CD4-positive, alpha-beta T cell (primary cell): ENCODE results near the gene KCNMB4. TPM values are rescaled to one million over a fixed set of nuclear protein-coding genes. Genes with fewer than 3 reads are reported as not detected.
"Not testable (repeated sequence)": the region's sequence is repeated elsewhere in the genome, so short reads cannot be mapped to it uniquely, and the experiment has no call there.

Experiments
- ATAC-seq: fragments of 200-7000 bp; cut with Tn5 transposase; one replicate; pipeline ENCODE4 v1.10.0; 2022; ENCODE audit warnings: mild to moderate bottlenecking; ENCODE audit not compliant: poor library complexity
- CTCF ChIA-PET: fragments of 350-600 bp; sonication (Branson Sonifier 250); formaldehyde crosslinking; loops from one replicate; lab custom pipeline; 2021; ENCODE audit warnings: antibody characterized with exemption, inconsistent platforms; lab: Charles Lee
- POLR2A ChIA-PET: fragments of 350-600 bp; sonication (Branson Sonifier 250); formaldehyde crosslinking; loops from one replicate; lab custom pipeline; 2021; ENCODE audit warnings: antibody characterized with exemption, inconsistent platforms; lab: Charles Lee
- DNase-seq, 14 experiments: peaks; one replicate each; pipeline ENCODE4 v3.0.0-alpha.2; 2013 to 2020; ENCODE audit warnings: mixed read lengths in 2 of 14
- H3K27ac ChIP-seq, 2 donors: one replicate each; pipeline versions ENCODE4 v1.5.1 to v1.7.0; 2013; ENCODE audit warnings: low read length in 2 of 2, low read depth in 1 of 2, mild to moderate bottlenecking in 1 of 2
- H3K27me3 ChIP-seq, 2 experiments: 1 replicate in 1 of 2; 2 replicates in 1 of 2; pipeline versions ENCODE4 v1.6.1 to v1.7.0; 2013; ENCODE audit warnings: low read length in 2 of 2, control low read depth in 1 of 2, mild to moderate bottlenecking in 1 of 2, moderate library complexity in 1 of 2; ENCODE audit not compliant: insufficient read depth in 2 of 2, control insufficient read depth in 1 of 2
- H3K36me3 ChIP-seq: one replicate; pipeline ENCODE4 v1.6.1; 2013; ENCODE audit warnings: low read length, control low read depth; ENCODE audit not compliant: insufficient read depth
- H3K4me1 ChIP-seq: one replicate; pipeline ENCODE4 v1.6.1; 2013; ENCODE audit warnings: low read length, control low read depth; ENCODE audit not compliant: insufficient read depth
- H3K4me3 ChIP-seq: one replicate; pipeline ENCODE4 v1.5.1; 2013; ENCODE audit warnings: mild to moderate bottlenecking, low read length, moderate library complexity
- H3K9me3 ChIP-seq, 2 experiments: 1 replicate in 1 of 2; 2 replicates in 1 of 2; pipeline versions ENCODE4 v1.6.1 to v1.7.0; 2013; ENCODE audit warnings: low read length in 2 of 2, mild to moderate bottlenecking in 2 of 2, control low read depth in 1 of 2, moderate library complexity in 1 of 2; ENCODE audit not compliant: control insufficient read depth in 1 of 2, insufficient read depth in 1 of 2
- H3K27ac Mint-ChIP-seq: one replicate; pipeline ENCODE4 v1.8.0; 2020; ENCODE audit warnings: mixed read lengths
- H3K27me3 Mint-ChIP-seq: one replicate; pipeline ENCODE4 v1.8.0; 2021; ENCODE audit warnings: mixed read lengths
- H3K36me3 Mint-ChIP-seq: one replicate; pipeline ENCODE4 v1.8.0; 2021; ENCODE audit warnings: low read depth, mixed read lengths
- H3K4me1 Mint-ChIP-seq: one replicate; pipeline ENCODE4 v1.8.0; 2021; ENCODE audit warnings: low read depth, mixed read lengths
- H3K4me3 Mint-ChIP-seq: one replicate; pipeline ENCODE4 v1.8.0; 2020; ENCODE audit warnings: mild to moderate bottlenecking, mixed read lengths
- H3K9me3 Mint-ChIP-seq: one replicate; pipeline ENCODE4 v1.8.0; 2020; ENCODE audit warnings: mixed read lengths
- intact Hi-C, 2 experiments: fragments of 100-400 bp; cut with DNase I in 1 of 2; cut with micrococcal nuclease in 1 of 2; formaldehyde crosslinking; loops; one replicate each; pipeline versions ENCODE4 v1.15.1 to v1.9.0; 2023 to 2025; cut with DNase I, micrococcal nuclease
- total RNA-seq, 174 experiments: library from RNA in 2 of 174; stranded (reverse) in 2 of 174; gene quantifications; one replicate each; pipeline ENCODE4 v1.2.3 and lab custom pipeline; 2021 to 2026
- TF ChIP-seq, protein P1 (sequence below): fragments of 200-600 bp; IDR thresholded peaks from one replicate; pipeline ENCODE4 v1.8.0; 2022; ENCODE audit warnings: antibody characterized with exemption, mild to moderate bottlenecking

The KCNMB4 gene
- total RNA-seq, 2 experiments from 2014 or later: 0.53 to 0.71 TPM

- Mint-ChIP-seq H3K9me3 (no peaks in the 10 kb centered on the region), H3K4me3 (no peak overlapping the region), H3K27me3 (no peaks in the 10 kb centered on the region), H3K36me3 (no peaks in the 10 kb centered on the region), H3K4me1 (no peaks in the 10 kb centered on the region), H3K27ac (no peak overlapping the region)
- no peak for DNase-seq
- CTCF ChIA-PET: interaction anchor here (0.7 to 1.1 kb wide), 3 partner anchors 13 to 1571 kb away, joined by 3 read pairs; no protein-coding TSS in a partner anchor
- Histone ChIP-seq H3K4me1 (no peaks in the 10 kb centered on the region), H3K27me3 (no peaks in the 10 kb centered on the region), H3K4me3 (no peak overlapping the region), H3K9me3 (peaks cover 0 to 3% of the 10 kb centered on the region in 2 experiments), H3K36me3 (no peaks in the 10 kb centered on the region), H3K27ac (no peak overlapping the region)
- intact Hi-C loops: no loop called here
- no peak for ATAC-seq
- POLR2A ChIA-PET: no interaction called here
- TF ChIP-seq, protein P1, sequence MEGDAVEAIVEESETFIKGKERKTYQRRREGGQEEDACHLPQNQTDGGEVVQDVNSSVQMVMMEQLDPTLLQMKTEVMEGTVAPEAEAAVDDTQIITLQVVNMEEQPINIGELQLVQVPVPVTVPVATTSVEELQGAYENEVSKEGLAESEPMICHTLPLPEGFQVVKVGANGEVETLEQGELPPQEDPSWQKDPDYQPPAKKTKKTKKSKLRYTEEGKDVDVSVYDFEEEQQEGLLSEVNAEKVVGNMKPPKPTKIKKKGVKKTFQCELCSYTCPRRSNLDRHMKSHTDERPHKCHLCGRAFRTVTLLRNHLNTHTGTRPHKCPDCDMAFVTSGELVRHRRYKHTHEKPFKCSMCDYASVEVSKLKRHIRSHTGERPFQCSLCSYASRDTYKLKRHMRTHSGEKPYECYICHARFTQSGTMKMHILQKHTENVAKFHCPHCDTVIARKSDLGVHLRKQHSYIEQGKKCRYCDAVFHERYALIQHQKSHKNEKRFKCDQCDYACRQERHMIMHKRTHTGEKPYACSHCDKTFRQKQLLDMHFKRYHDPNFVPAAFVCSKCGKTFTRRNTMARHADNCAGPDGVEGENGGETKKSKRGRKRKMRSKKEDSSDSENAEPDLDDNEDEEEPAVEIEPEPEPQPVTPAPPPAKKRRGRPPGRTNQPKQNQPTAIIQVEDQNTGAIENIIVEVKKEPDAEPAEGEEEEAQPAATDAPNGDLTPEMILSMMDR: no peak
Measured at GRCh38 chr12:70386771-70387170, 20.7 kb downstream of the KCNMB4 start.

GRCh38 chr12:70389678-70390077 is 23.6 kb downstream of the KCNMB4 start:
- H3K9me3 ChIP-seq: peaks cover 0 to 3% of the 10 kb centered on the region in 2 experiments
- Mint-ChIP-seq H3K27ac (no peak overlapping the region), H3K4me3 (no peak overlapping the region), H3K36me3 (no peaks in the 10 kb centered on the region), H3K4me1 (no peaks in the 10 kb centered on the region), H3K27me3 (no peaks in the 10 kb centered on the region), H3K9me3 (no peaks in the 10 kb centered on the region)
- no peak for DNase-seq
- TF ChIP-seq, protein P1: no peak
- H3K4me3 ChIP-seq: no peak overlapping the region
- CTCF ChIA-PET: no interaction called here
- no peak for ATAC-seq
- POLR2A ChIA-PET: no interaction called here
- intact Hi-C loops: no loop called here
- no peak overlapping the region for H3K27ac ChIP-seq
- H3K36me3 ChIP-seq: no peaks in the 10 kb centered on the region
- H3K27me3 ChIP-seq: no peaks in the 10 kb centered on the region
- no peaks in the 10 kb centered on the region for H3K4me1 ChIP-seq

GRCh38 chr12:70392631-70393030 is 26.5 kb downstream of the KCNMB4 start:
- H3K9me3 Mint-ChIP-seq, H3K36me3 Mint-ChIP-seq, H3K27ac Mint-ChIP-seq, H3K27me3 Mint-ChIP-seq, H3K4me3 Mint-ChIP-seq, ATAC-seq, H3K9me3 ChIP-seq, POLR2A ChIA-PET, H3K36me3 ChIP-seq, H3K27me3 ChIP-seq, intact Hi-C loops, H3K4me1 Mint-ChIP-seq, DNase-seq, H3K27ac ChIP-seq, CTCF ChIA-PET, H3K4me3 ChIP-seq, H3K4me1 ChIP-seq: not testable (repeated sequence)

DNA sequence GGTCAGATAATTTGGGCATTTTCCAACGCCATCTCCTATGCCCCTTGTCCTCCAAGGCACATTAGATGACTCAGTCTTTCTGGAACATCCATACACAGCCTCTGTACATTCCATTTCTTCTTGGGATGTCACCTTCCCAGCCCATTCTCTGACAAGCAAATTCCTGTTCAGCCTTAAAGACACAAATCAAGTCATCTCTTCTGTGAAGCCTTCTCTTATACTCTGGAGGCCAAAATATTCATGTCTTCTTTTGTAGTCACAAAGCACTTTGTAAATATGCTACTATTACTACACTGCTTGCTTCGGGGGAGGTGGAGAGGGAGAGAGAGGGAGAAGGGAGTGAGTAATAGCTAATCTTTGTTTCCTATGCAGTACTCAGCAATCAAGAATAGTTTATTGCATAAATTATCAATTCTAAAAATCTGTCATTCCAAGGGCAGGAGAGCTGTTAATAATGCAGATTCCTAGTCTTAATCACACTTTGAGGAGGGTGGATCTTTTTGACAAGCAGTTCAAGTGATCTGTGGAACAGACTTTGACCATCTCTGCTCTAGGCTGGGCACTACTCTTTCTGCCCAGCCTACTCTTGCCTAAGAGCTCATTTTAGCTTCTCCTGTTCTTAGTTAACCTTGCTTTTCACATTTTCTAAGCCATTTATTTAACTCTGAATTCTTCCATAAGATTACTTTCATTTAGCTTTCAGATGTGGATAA is 27.9 kb downstream of the KCNMB4 start:
- Mint-ChIP-seq H3K9me3 (no peaks in the 10 kb centered on the region), H3K4me1 (no peaks in the 10 kb centered on the region), H3K4me3 (no peak overlapping the region), H3K27me3 (no peaks in the 10 kb centered on the region), H3K36me3 (no peaks in the 10 kb centered on the region), H3K27ac (no peak overlapping the region)
- Histone ChIP-seq H3K9me3 (peaks cover 0 to 3% of the 10 kb centered on the region in 2 experiments), H3K36me3 (no peaks in the 10 kb centered on the region), H3K27ac (no peak overlapping the region), H3K27me3 (no peaks in the 10 kb centered on the region), H3K4me1 (no peaks in the 10 kb centered on the region), H3K4me3 (no peak overlapping the region)
- ChIA-PET POLR2A (no interaction called here), CTCF (interaction anchor here (0.8 kb wide), 1 partner anchor 9 kb away, joined by 4 read pairs; no protein-coding TSS in a partner anchor)
- no peak for ATAC-seq
- TF ChIP-seq, protein P1: no peak
- intact Hi-C loops: no loop called here
- DNase-seq: no peak
